DOHH2 (cell line): ENCODE data around the gene GPR142.

Experiments
- H3F3A ChIP-seq: fragments of 200-600 bp; sonication (generic), shearing (Covaris generic); 2 replicates; pipeline ENCODE4 v1.6.0; 2016; ENCODE audit warnings: antibody characterized with exemption, mild to moderate bottlenecking; ENCODE audit not compliant: control insufficient read depth, insufficient read depth
- H3K27ac ChIP-seq: fragments of 200-600 bp; sonication (generic); 2 replicates; pipeline ENCODE4 v1.5.1; 2014; ENCODE audit warnings: low read depth, mild to moderate bottlenecking, low read length, moderate library complexity
- H3K27me3 ChIP-seq: fragments of 200-600 bp; sonication (generic); 2 replicates; pipeline ENCODE4 v1.6.1; 2014; ENCODE audit warnings: mild to moderate bottlenecking, low read length, mixed read lengths; ENCODE audit not compliant: control insufficient read depth
- H3K36me3 ChIP-seq: fragments of 200-600 bp; sonication (generic); 2 replicates; pipeline ENCODE4 v1.6.1; 2014; ENCODE audit warnings: mild to moderate bottlenecking, low read length, moderate library complexity, mixed read lengths; ENCODE audit not compliant: control insufficient read depth
- H3K4me1 ChIP-seq: fragments of 200-600 bp; sonication (generic); 2 replicates; pipeline ENCODE4 v1.6.1; 2014; ENCODE audit warnings: mild to moderate bottlenecking, low read length, mixed read lengths; ENCODE audit not compliant: control insufficient read depth
- H3K4me2 ChIP-seq: fragments of 200-600 bp; sonication (generic); 2 replicates; pipeline ENCODE4 v1.6.0; 2014; ENCODE audit warnings: mild to moderate bottlenecking, low read length, moderate library complexity
- H3K4me3 ChIP-seq: fragments of 200-600 bp; sonication (generic); 2 replicates; pipeline ENCODE4 v1.5.1; 2014; ENCODE audit warnings: mild to moderate bottlenecking, low read length, mixed read lengths
- H3K79me2 ChIP-seq: fragments of 200-600 bp; sonication (generic); 2 replicates; pipeline ENCODE4 v1.6.1; 2014; ENCODE audit warnings: mild to moderate bottlenecking, low read length, mixed read lengths; ENCODE audit not compliant: control insufficient read depth
- H3K9me2 ChIP-seq: fragments of 200-600 bp; sonication (generic); replicated peaks from 2 replicates; pipeline ENCODE4 v1.6.1; 2014; ENCODE audit warnings: mild to moderate bottlenecking, low read length, mixed read lengths; ENCODE audit not compliant: control insufficient read depth
- H3K9me3 ChIP-seq: fragments of 200-600 bp; sonication (generic); 2 replicates; pipeline ENCODE4 v1.6.1; 2014; ENCODE audit warnings: antibody characterized with exemption, low read length, mixed read lengths; ENCODE audit not compliant: control insufficient read depth, insufficient read depth
- H4K20me1 ChIP-seq: fragments of 200-600 bp; sonication (generic); 2 replicates; pipeline ENCODE4 v1.6.0; 2014; ENCODE audit warnings: low read depth, mild to moderate bottlenecking, antibody characterized with exemption, low read length, moderate library complexity; ENCODE audit not compliant: control insufficient read depth, insufficient read depth
- EZH2phosphoT487 ChIP-seq: fragments of 200-600 bp; sonication (generic); IDR thresholded peaks from 2 replicates; pipeline ENCODE4 v1.6.1; 2017; ENCODE audit warnings: borderline replicate concordance, mild to moderate bottlenecking, antibody characterized with exemption, low read length, moderate library complexity, mixed read lengths
- TF ChIP-seq, protein P1 (sequence below): fragments of 200-600 bp; sonication (generic); IDR thresholded peaks from one replicate; pipeline ENCODE4 v1.5.1; 2014; ENCODE audit warnings: antibody characterized with exemption, mild to moderate bottlenecking, low read depth, low read length; ENCODE audit not compliant: poor library complexity, severe bottlenecking

Gene GPR142

DNA sequence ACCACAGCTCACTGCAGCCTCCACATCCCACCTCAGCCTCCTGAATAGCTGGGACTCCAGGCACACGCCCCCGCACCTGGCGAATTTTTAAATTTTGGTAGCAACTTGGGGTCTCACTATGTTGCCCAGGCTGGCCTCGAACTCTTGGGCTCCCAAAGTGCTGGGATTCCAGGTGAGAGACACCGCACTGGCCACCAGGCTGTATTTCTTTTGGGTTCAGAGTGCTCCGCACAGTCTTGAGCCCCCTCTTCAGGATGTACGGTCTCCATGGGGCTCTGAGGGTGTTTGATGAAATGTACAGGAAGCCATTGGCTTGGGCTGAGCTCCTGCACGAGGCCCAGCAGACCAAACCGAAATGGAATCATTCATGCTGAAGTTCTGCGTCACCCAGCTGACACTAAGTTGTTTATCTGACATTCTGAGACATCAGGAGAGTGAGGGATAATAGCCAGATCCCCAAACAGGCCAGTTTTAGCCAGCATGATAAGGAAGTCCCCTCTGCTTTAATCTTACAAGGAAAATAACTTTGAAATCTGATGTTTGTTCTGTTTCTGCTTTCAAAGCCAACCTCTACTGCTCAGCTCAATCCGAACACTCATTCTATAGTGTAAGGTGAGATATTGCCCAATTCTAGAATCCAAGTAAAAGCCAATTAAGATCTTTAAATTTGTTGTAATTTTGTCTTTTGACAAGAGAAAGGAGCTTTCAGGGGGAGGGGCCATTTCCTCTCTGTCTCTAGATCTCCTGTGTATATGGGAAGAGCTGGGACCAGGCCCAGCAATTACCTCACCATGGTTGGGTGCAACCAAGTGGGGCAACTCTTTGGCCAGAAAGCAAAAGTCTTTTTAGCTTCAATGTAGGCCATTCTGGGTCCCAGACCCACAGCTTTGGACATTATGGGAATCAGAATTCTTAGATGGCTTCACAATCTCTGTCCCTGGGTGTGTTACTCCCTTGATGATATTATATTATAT is 23.7 kb downstream of the GPR142 start:
- Histone ChIP-seq H4K20me1 (no peaks in the 10 kb centered on the region), H3F3A (no peaks in the 10 kb centered on the region), H3K9me2 (no peaks in the 10 kb centered on the region), H3K27me3 (no peaks in the 10 kb centered on the region), H3K27ac (no peak overlapping the region), H3K4me3 (no peak overlapping the region), H3K79me2 (no peaks in the 10 kb centered on the region), H3K36me3 (no peaks in the 10 kb centered on the region), H3K4me2 (no peak overlapping the region), H3K9me3 (no peaks in the 10 kb centered on the region), H3K4me1 (no peaks in the 10 kb centered on the region)
- TF ChIP-seq, protein P1, sequence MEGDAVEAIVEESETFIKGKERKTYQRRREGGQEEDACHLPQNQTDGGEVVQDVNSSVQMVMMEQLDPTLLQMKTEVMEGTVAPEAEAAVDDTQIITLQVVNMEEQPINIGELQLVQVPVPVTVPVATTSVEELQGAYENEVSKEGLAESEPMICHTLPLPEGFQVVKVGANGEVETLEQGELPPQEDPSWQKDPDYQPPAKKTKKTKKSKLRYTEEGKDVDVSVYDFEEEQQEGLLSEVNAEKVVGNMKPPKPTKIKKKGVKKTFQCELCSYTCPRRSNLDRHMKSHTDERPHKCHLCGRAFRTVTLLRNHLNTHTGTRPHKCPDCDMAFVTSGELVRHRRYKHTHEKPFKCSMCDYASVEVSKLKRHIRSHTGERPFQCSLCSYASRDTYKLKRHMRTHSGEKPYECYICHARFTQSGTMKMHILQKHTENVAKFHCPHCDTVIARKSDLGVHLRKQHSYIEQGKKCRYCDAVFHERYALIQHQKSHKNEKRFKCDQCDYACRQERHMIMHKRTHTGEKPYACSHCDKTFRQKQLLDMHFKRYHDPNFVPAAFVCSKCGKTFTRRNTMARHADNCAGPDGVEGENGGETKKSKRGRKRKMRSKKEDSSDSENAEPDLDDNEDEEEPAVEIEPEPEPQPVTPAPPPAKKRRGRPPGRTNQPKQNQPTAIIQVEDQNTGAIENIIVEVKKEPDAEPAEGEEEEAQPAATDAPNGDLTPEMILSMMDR, result no peak
- TF ChIP-seq EZH2phosphoT487, result no peak

DNA sequence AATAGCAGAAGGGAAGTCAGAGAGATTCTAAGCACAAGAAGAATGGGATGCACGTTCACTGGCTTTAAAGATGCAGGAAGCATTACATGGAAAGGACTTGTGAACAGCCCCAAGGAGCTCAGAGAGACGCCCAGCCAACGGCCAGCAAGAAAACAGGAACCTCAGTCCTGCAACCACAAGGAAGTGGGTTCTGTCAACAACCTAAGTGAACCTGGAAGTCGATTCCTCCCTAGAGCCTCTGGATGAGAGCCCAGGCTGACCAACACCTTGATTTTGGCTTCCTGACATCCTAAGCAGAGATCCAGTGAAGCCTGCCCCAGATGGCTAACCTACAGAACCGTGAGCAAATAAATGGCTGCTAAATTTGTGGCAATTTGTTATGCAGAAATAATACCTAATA is 24.5 kb downstream of the GPR142 start:
- Histone ChIP-seq H3K9me2 (no peaks in the 10 kb centered on the region), H3K27me3 (no peaks in the 10 kb centered on the region), H3K9me3 (no peaks in the 10 kb centered on the region), H3K4me2 (no peak overlapping the region), H3K4me3 (no peak overlapping the region), H4K20me1 (no peaks in the 10 kb centered on the region), H3K27ac (no peak overlapping the region), H3K4me1 (no peaks in the 10 kb centered on the region), H3K79me2 (no peaks in the 10 kb centered on the region), H3K36me3 (no peaks in the 10 kb centered on the region), H3F3A (no peaks in the 10 kb centered on the region)
- TF ChIP-seq, protein P1, result no peak
- TF ChIP-seq EZH2phosphoT487, result no peak

DNA sequence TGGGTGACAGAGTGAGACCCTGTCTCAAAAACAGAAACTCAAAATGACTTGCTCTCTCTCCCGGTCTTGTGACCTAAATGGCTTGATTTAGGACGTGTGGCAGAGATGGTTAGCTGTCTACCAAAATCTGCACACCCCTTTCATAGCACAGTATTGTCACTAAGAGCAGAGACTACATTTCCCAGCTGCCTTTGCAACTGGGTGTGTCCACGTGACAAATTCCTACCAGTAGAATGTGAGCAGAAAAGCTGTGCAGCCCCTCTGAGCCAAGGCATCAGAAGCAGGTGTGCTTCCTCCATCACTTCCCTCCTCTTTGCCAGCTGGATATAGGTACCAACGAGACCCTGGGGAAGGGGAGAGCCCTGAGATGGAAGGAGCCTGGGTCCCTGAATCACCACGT is 25.5 kb downstream of the GPR142 start:
- no peaks in the 10 kb centered on the region for H3K9me3 ChIP-seq
- H3K27me3 ChIP-seq, result no peaks in the 10 kb centered on the region

More for the DNA sequence above, 25.5 kb downstream of the GPR142 start:
- H4K20me1 ChIP-seq, result no peaks in the 10 kb centered on the region
- H3K4me1 ChIP-seq, result no peaks in the 10 kb centered on the region
- no peak overlapping the region for H3K4me2 ChIP-seq
- no peaks in the 10 kb centered on the region for H3K9me2 ChIP-seq
- no peaks in the 10 kb centered on the region for H3K36me3 ChIP-seq
- no peak overlapping the region for H3K27ac ChIP-seq
- no peaks in the 10 kb centered on the region for H3K79me2 ChIP-seq
- H3K4me3 ChIP-seq, result no peak overlapping the region
- TF ChIP-seq, protein P1, result no peak
- TF ChIP-seq EZH2phosphoT487, result no peak
- H3F3A ChIP-seq, result no peaks in the 10 kb centered on the region
